Muscle layer of colon (tissue), 2 donors: ENCODE data around the gene ATP6V1G2.

Experiments
- H3K27ac ChIP-seq: one replicate; pipeline ENCODE4 v1.7.0; 2013; ENCODE audit warnings: low read depth, mild to moderate bottlenecking, low read length, moderate library complexity
- H3K27me3 ChIP-seq, 2 donors: one replicate each; pipeline ENCODE4 v1.7.0; 2013; ENCODE audit warnings: low read length in 2 of 2, mild to moderate bottlenecking in 2 of 2; ENCODE audit not compliant: insufficient read depth in 2 of 2, control insufficient read depth in 1 of 2
- H3K36me3 ChIP-seq: one replicate; pipeline ENCODE4 v1.7.0; 2013; ENCODE audit warnings: mild to moderate bottlenecking, low read length; ENCODE audit not compliant: insufficient read depth
- H3K4me1 ChIP-seq: one replicate; pipeline ENCODE4 v1.7.0; 2013; ENCODE audit warnings: mild to moderate bottlenecking, low read length; ENCODE audit not compliant: insufficient read depth
- H3K4me3 ChIP-seq, 2 donors: one replicate each; pipeline ENCODE4 v1.7.0; 2013; ENCODE audit warnings: low read length in 2 of 2, low read depth in 1 of 2, mild to moderate bottlenecking in 1 of 2, moderate library complexity in 1 of 2
- H3K9ac ChIP-seq: one replicate; pipeline ENCODE4 v1.7.0; 2013; ENCODE audit warnings: low read length
- H3K9me3 ChIP-seq: one replicate; pipeline ENCODE4 v1.7.0; 2013; ENCODE audit warnings: mild to moderate bottlenecking, low read length
- donor health status: abdominal sarcoma.
- donor health status: Adenocarcinoma of cecum.

The ATP6V1G2 gene

GRCh38 chr6:31574106-31575061 is 28.0 kb upstream of the ATP6V1G2 start:
- Histone ChIP-seq H3K4me3 (no peak overlapping the region), H3K27ac (no peak overlapping the region), H3K9me3 (no peaks in the 10 kb centered on the region), H3K36me3 (no peaks in the 10 kb centered on the region), H3K27me3 (no peaks in the 10 kb centered on the region), H3K9ac (no peak overlapping the region), H3K4me1 (peaks cover 6% of the 10 kb centered on the region)

DNA sequence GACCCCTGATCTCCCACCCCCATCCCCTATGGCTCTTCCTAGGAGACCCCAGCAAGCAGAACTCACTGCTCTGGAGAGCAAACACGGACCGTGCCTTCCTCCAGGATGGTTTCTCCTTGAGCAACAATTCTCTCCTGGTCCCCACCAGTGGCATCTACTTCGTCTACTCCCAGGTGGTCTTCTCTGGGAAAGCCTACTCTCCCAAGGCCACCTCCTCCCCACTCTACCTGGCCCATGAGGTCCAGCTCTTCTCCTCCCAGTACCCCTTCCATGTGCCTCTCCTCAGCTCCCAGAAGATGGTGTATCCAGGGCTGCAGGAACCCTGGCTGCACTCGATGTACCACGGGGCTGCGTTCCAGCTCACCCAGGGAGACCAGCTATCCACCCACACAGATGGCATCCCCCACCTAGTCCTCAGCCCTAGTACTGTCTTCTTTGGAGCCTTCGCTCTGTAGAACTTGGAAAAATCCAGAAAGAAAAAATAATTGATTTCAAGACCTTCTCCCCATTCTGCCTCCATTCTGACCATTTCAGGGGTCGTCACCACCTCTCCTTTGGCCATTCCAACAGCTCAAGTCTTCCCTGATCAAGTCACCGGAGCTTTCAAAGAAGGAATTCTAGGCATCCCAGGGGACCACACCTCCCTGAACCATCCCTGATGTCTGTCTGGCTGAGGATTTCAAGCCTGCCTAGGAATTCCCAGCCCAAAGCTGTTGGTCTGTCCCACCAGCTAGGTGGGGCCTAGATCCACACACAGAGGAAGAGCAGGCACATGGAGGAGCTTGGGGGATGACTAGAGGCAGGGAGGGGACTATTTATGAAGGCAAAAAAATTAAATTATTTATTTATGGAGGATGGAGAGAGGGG is 27.1 kb upstream of the ATP6V1G2 start:
- H3K4me1 ChIP-seq: peaks cover 6% of the 10 kb centered on the region
- no peak overlapping the region for H3K4me3 ChIP-seq
- H3K36me3 ChIP-seq: no peaks in the 10 kb centered on the region
- H3K9ac ChIP-seq: no peak overlapping the region
- no peak overlapping the region for H3K27ac ChIP-seq
- no peaks in the 10 kb centered on the region for H3K27me3 ChIP-seq
- H3K9me3 ChIP-seq: no peaks in the 10 kb centered on the region

DNA sequence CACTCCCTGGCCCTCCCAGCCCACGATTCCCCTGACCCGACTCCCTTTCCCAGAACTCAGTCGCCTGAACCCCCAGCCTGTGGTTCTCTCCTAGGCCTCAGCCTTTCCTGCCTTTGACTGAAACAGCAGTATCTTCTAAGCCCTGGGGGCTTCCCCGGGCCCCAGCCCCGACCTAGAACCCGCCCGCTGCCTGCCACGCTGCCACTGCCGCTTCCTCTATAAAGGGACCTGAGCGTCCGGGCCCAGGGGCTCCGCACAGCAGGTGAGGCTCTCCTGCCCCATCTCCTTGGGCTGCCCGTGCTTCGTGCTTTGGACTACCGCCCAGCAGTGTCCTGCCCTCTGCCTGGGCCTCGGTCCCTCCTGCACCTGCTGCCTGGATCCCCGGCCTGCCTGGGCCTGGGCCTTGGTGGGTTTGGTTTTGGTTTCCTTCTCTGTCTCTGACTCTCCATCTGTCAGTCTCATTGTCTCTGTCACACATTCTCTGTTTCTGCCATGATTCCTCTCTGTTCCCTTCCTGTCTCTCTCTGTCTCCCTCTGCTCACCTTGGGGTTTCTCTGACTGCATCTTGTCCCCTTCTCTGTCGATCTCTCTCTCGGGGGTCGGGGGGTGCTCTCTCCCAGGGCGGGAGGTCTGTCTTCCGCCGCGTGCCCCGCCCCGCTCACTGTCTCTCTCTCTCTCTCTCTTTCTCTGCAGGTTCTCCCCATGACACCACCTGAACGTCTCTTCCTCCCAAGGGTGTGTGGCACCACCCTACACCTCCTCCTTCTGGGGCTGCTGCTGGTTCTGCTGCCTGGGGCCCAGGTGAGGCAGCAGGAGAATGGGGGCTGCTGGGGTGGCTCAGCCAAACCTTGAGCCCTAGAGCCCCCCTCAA is 25.9 kb upstream of the ATP6V1G2 start, which contains the start of gene LTA:
Gene LTA (plus strand): TSS at position 249 of the 871 bp plus-strand sequence. CDS start 454 bp downstream, at position 703.
- H3K27ac ChIP-seq: no peak within 1 kb of the TSS

GRCh38 chr6:31569861-31570536 is 23.6 kb upstream of the ATP6V1G2 start:
- Histone ChIP-seq H3K9me3 (no peaks in the 10 kb centered on the region), H3K36me3 (no peaks in the 10 kb centered on the region), H3K4me1 (peaks cover 3% of the 10 kb centered on the region), H3K4me3 (no peak overlapping the region), H3K27ac (no peak overlapping the region), H3K27me3 (peaks cover 0 to 10% of the 10 kb centered on the region in 2 donors), H3K9ac (no peak overlapping the region)

More for the DNA sequence above, 25.9 kb upstream of the ATP6V1G2 start, which contains the start of gene LTA:
- H3K36me3 ChIP-seq: no peaks in the 10 kb centered on the region
- H3K4me1 ChIP-seq: peaks cover 6% of the 10 kb centered on the region
- H3K9ac ChIP-seq: no peak within 1 kb of the TSS
- no peak within 1 kb of the TSS for H3K4me3 ChIP-seq
- no peaks in the 10 kb centered on the region for H3K9me3 ChIP-seq
- peaks cover 0 to 6% of the 10 kb centered on the region in 2 donors for H3K27me3 ChIP-seq

GRCh38 chr6:31568537-31568961 is 22.1 kb upstream of the ATP6V1G2 start:
- Histone ChIP-seq H3K27ac (no peak overlapping the region), H3K4me3 (no peak overlapping the region), H3K9ac (no peak overlapping the region), H3K9me3 (no peaks in the 10 kb centered on the region), H3K4me1 (no peaks in the 10 kb centered on the region), H3K27me3 (peaks cover 0 to 10% of the 10 kb centered on the region in 2 donors), H3K36me3 (no peaks in the 10 kb centered on the region)

DNA sequence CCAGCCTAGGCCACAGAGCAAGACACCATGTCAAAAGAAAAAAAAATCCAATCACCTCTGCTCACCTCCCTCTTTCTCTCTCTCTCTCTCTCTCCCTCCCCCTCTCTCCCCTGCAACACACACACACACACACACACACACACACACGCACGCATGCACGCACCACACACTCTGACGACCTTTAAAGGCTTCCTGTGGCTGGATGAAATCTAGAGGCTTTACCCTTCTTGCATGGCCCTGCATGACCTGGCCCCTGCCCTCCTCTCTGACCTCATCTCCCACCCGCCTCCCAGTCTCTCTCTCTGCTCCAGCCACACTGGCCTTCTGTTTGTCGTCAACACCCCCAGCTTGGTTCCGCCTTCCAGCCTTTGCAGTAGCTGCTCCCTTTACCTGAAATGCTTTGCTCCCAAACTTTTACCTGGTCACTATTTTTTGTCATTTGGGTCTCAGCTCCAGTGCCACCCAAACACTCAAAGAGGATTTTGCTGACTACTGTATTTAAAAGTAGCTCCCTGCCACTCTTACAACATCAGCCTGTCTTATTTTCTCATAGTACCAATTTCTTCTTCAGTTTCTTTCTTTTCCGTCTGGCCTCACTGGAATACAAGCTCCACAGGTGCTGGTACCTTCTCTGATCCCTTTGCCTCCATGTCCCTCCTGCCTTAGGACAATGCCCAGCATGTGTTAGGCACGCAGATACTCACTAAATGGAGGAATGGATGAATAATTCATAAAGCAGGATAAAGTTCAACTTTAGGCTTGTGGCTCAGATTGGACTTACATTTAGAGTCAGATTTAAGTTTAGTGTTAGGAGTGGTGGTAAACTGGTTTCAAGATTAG is 21.3 kb upstream of the ATP6V1G2 start:
- Histone ChIP-seq H3K4me3 (no peak overlapping the region), H3K36me3 (no peaks in the 10 kb centered on the region), H3K27ac (no peak overlapping the region), H3K9ac (no peak overlapping the region), H3K27me3 (peaks cover 0 to 10% of the 10 kb centered on the region in 2 donors), H3K9me3 (no peaks in the 10 kb centered on the region), H3K4me1 (no peaks in the 10 kb centered on the region)

DNA sequence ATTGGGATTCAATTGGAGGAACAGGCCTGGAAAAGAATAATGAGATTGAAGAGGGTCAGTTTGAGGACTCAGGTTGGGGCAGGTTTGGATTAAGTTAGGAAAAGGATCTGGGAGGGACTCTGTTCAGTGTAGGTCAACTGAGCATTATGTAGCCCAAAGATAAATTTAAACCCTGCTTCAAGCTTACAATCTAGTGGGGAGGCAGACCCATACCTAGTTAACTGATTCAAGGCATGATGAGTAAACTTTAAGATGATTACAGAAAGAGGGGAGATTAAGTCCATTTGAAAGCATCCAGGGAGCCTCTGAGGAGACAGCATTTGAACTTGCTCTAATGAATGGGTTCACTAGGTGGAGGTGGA is 14.3 kb upstream of the ATP6V1G2 start:
- peaks cover 10% of the 10 kb centered on the region for H3K4me1 ChIP-seq
- H3K36me3 ChIP-seq: peaks cover 42% of the 10 kb centered on the region
- no peak overlapping the region for H3K4me3 ChIP-seq
- no peak overlapping the region for H3K9ac ChIP-seq
- no peak overlapping the region for H3K27ac ChIP-seq
- peaks cover 0 to under 1% of the 10 kb centered on the region in 2 donors for H3K27me3 ChIP-seq
- H3K9me3 ChIP-seq: no peaks in the 10 kb centered on the region

DNA sequence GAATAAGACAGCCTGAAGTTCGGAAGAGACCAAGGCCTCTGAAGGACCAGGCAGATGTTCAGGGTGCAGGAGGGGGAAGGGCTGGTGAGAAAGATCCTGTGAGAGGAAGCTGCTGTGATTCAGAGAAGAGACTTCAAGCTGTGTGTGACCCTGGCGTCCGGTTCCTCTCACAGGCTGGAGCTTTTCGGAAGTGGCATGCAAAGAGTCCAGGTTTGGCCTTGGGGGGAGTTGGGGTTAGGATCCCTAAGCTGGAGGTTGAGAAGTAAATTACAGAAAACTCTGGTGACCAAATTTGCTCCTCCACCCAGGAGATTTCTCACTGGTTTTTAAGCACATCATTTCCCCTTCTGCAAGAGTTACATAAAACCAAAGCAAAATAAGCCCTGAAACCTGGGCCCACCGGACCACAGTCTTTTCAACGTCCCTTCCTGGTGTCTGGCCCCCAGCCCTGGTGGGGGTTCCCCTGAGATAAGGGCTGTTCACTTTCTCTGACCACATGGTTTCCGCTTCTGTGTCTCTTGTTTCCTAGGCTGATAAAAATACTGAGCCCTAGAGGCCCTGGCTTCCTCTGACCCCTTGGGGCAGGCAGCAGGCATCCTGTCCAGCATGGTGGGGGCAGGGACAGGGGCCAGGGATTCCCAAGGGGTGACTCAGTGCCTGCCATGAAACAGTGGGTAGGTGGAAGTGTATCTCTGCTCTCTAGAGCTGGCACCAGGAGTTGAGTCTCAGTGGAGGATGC is 13.7 kb upstream of the ATP6V1G2 start:
- Histone ChIP-seq H3K9me3 (no peaks in the 10 kb centered on the region), H3K36me3 (peaks cover 42% of the 10 kb centered on the region), H3K27ac (peak overlapping the region; percentile 52), H3K4me3 (no peak overlapping the region), H3K4me1 (peaks cover 10% of the 10 kb centered on the region), H3K27me3 (no peaks in the 10 kb centered on the region), H3K9ac (no peak overlapping the region)

- no peaks in the 10 kb centered on the region for H3K9me3 ChIP-seq
- H3K4me1 ChIP-seq: peaks cover 10% of the 10 kb centered on the region
- peak overlapping the region; percentile 52 for H3K27ac ChIP-seq
- no peak overlapping the region for H3K9ac ChIP-seq
- peaks cover 42% of the 10 kb centered on the region for H3K36me3 ChIP-seq
- H3K27me3 ChIP-seq: no peaks in the 10 kb centered on the region
- H3K4me3 ChIP-seq: no peak overlapping the region
These were observed 13.2 kb upstream of the ATP6V1G2 start for GRCh38 chr6:31559606-31559957.
